Gastroesophageal sphincter (tissue), 3 donors: ENCODE results near the gene TMEM74B.

Experiments
- EP300 ChIP-seq: sonication (generic); formaldehyde crosslinking; IDR thresholded peaks from one replicate; pipeline ENCODE4 v1.6.1; 2017; ENCODE audit warnings: antibody characterized with exemption, mild to moderate bottlenecking
- POLR2A ChIP-seq, 2 donors: fragments of 450-650 bp; IDR thresholded peaks; one replicate each; pipeline ENCODE4 v1.6.1; 2017; ENCODE audit warnings: antibody characterized with exemption in 2 of 2, mild to moderate bottlenecking in 2 of 2, moderate library complexity in 1 of 2
- POLR2AphosphoS5 ChIP-seq: sonication (generic); formaldehyde crosslinking; IDR thresholded peaks from one replicate; pipeline ENCODE4 v1.6.1; 2017; ENCODE audit warnings: antibody characterized with exemption
- TF ChIP-seq, protein P1 (sequence below), 4 experiments: fragments of 200-600 bp in 2 of 4; fragments of 450-650 bp in 2 of 4; sonication (generic) in 1 of 4; IDR thresholded peaks; one replicate each; pipeline ENCODE4 v1.5.1; 2017 to 2019; ENCODE audit warnings: antibody characterized with exemption in 4 of 4, mild to moderate bottlenecking in 2 of 4, moderate library complexity in 2 of 4

DNA sequence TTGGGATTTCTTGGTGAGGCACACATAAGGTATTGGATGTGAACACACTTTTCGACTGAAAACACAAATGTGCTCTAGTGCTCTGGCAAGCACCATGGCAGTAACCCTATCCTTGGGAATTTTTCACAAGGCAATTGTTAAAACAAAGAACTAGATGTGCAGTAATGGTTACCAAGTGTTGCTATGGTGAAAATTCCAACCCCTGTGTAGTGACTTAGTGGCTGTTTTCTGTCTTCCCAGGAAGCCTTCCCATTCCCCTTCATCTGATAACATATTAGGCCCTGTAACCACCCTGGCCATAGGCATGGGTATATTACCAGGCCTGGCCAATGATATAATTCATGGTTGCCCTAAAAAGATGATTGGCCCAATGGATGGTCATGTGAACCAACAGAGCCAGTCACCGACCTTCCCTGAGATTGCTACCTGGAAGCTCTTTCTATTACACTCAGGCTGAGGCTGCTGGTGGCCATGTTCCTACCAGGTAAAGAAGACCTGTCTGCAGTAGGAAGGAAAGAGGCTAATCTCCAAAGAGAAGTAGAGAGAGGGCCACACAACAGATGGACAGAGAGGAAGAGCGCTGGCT is 22.6 kb upstream of the TMEM74B start:
- no peak for TF ChIP-seq EP300
- no peak for TF ChIP-seq POLR2AphosphoS5
- TF ChIP-seq, protein P1, sequence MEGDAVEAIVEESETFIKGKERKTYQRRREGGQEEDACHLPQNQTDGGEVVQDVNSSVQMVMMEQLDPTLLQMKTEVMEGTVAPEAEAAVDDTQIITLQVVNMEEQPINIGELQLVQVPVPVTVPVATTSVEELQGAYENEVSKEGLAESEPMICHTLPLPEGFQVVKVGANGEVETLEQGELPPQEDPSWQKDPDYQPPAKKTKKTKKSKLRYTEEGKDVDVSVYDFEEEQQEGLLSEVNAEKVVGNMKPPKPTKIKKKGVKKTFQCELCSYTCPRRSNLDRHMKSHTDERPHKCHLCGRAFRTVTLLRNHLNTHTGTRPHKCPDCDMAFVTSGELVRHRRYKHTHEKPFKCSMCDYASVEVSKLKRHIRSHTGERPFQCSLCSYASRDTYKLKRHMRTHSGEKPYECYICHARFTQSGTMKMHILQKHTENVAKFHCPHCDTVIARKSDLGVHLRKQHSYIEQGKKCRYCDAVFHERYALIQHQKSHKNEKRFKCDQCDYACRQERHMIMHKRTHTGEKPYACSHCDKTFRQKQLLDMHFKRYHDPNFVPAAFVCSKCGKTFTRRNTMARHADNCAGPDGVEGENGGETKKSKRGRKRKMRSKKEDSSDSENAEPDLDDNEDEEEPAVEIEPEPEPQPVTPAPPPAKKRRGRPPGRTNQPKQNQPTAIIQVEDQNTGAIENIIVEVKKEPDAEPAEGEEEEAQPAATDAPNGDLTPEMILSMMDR (IDR thresholded peaks at IDR 0.05): no peak
- TF ChIP-seq POLR2A (IDR thresholded peaks at IDR 0.05): no peak
